Skin epidermis (tissue), 12 donors: ENCODE measurements around the gene PCARE.
"Not testable (repeated sequence)": the region's sequence is repeated elsewhere in the genome, so short reads cannot be mapped to it uniquely, and the experiment has no call there.

Source experiments
- H3K27ac ChIP-seq, 21 experiments: fragments of 200-600 bp; sonication (generic) in 11 of 21; one replicate each; pipeline ENCODE4 v1.5.0; 2020; ENCODE audit warnings: mild to moderate bottlenecking in 3 of 21, inconsistent platforms in 2 of 21, moderate library complexity in 2 of 21
- H3K4me3 ChIP-seq, 7 experiments: fragments of 200-600 bp; sonication (generic) in 2 of 7; one replicate each; pipeline ENCODE4 v1.5.0; 2020; ENCODE audit warnings: inconsistent platforms in 2 of 7, mild to moderate bottlenecking in 2 of 7, moderate library complexity in 1 of 7

The PCARE gene

GRCh38 chr2:29074411-29074810, at the start of gene PCARE:
Gene PCARE, minus strand, starts transcription at chr2:29074523. Its CDS starts 262 bp downstream, at chr2:29074261.
- H3K27ac ChIP-seq, result no peak within 1 kb of the TSS
- no peak within 1 kb of the TSS for H3K4me3 ChIP-seq

- peak overlapping the region in 7 of 21 experiments; percentile 3 to 62 (median 29) for H3K27ac ChIP-seq
Measured at GRCh38 chr2:29123617-29124349, 49.5 kb upstream of the PCARE start.

GRCh38 chr2:29120846-29121245, 46.5 kb upstream of the PCARE start:
- H3K27ac ChIP-seq, result no peak overlapping the region
- no peak overlapping the region for H3K4me3 ChIP-seq

More at GRCh38 chr2:29123617-29124349, 49.5 kb upstream of the PCARE start:
- no peak overlapping the region for H3K4me3 ChIP-seq

GRCh38 chr2:29119211-29119610, 44.9 kb upstream of the PCARE start:
- Histone ChIP-seq H3K27ac (peak overlapping the region in 3 of 21 experiments; percentile 26 to 38 (median 27)), H3K4me3 (no peak overlapping the region)

- Histone ChIP-seq H3K27ac (peak overlapping the region in 14 of 21 experiments; percentile 34 to 98 (median 96)), H3K4me3 (no peak overlapping the region)
Measured at GRCh38 chr2:29117636-29118303, 43.4 kb upstream of the PCARE start.

GRCh38 chr2:29115797-29116781, 41.8 kb upstream of the PCARE start:
- H3K4me3 ChIP-seq, result peak overlapping the region; percentile 62 to 85 (median 69)
- peak overlapping the region; percentile 49 to 98 (median 95) for H3K27ac ChIP-seq

GRCh38 chr2:29114946-29115609, 40.8 kb upstream of the PCARE start, which contains the start of gene CLIP4:
Gene CLIP4, plus strand, starts transcription at chr2:29115415. Its CDS starts 5,974 bp downstream, at chr2:29121389.
- peak within 1 kb of the TSS; percentile 67 to 98 (median 95) for H3K27ac ChIP-seq
- peak within 1 kb of the TSS; percentile 62 to 85 (median 69) for H3K4me3 ChIP-seq

- H3K4me3 ChIP-seq, result peak overlapping the region in 5 of 7 experiments; percentile 62 to 74 (median 69)
Measured at GRCh38 chr2:29114586-29114945, 40.2 kb upstream of the PCARE start.

GRCh38 chr2:29113891-29114321, 39.6 kb upstream of the PCARE start:
- H3K27ac ChIP-seq, result peak overlapping the region in 18 of 21 experiments; percentile 82 to 98 (median 95)
- no peak overlapping the region for H3K4me3 ChIP-seq

More at GRCh38 chr2:29114586-29114945, 40.2 kb upstream of the PCARE start:
- peak overlapping the region in 20 of 21 experiments; percentile 67 to 98 (median 94) for H3K27ac ChIP-seq

GRCh38 chr2:29113027-29113686, 38.8 kb upstream of the PCARE start:
- Histone ChIP-seq H3K4me3 (no peak overlapping the region), H3K27ac (peak overlapping the region in 5 of 21 experiments; percentile 4 to 95 (median 34))

- no peak overlapping the region for H3K27ac ChIP-seq
- no peak overlapping the region for H3K4me3 ChIP-seq
Measured at GRCh38 chr2:29112379-29112778, 38.1 kb upstream of the PCARE start.

GRCh38 chr2:29110916-29111535, 36.7 kb upstream of the PCARE start:
- no peak overlapping the region for H3K27ac ChIP-seq
- H3K4me3 ChIP-seq, result no peak overlapping the region

- Histone ChIP-seq H3K4me3 (no peak overlapping the region), H3K27ac (no peak overlapping the region)
Measured at GRCh38 chr2:29109246-29109645, 34.9 kb upstream of the PCARE start.

- peak overlapping the region in 1 of 21 experiments; percentile 38 for H3K27ac ChIP-seq
Measured at GRCh38 chr2:29108225-29108624, 33.9 kb upstream of the PCARE start.

GRCh38 chr2:29107547-29107946, 33.2 kb upstream of the PCARE start:
- peak overlapping the region in 2 of 21 experiments; percentile 17 to 38 for H3K27ac ChIP-seq
- H3K4me3 ChIP-seq, result not testable (repeated sequence)

More at GRCh38 chr2:29108225-29108624, 33.9 kb upstream of the PCARE start:
- H3K4me3 ChIP-seq, result no peak overlapping the region

- Histone ChIP-seq H3K27ac (no peak overlapping the region), H3K4me3 (no peak overlapping the region)
Measured at GRCh38 chr2:29106980-29107388, 32.7 kb upstream of the PCARE start.

GRCh38 chr2:29106256-29106655, 31.9 kb upstream of the PCARE start:
- H3K27ac ChIP-seq, result no peak overlapping the region
- H3K4me3 ChIP-seq, result no peak overlapping the region

- no peak overlapping the region for H3K27ac ChIP-seq
- no peak overlapping the region for H3K4me3 ChIP-seq
Measured at GRCh38 chr2:29105375-29105774, 31.1 kb upstream of the PCARE start.
